ENCODE measurements around the gene TLK1. TPM values are rescaled to one million over a fixed set of nuclear protein-coding genes. Genes with fewer than 3 reads are reported as not detected.

Gene TLK1
- total and polyA plus RNA-seq, 9 of the 15 experiments (the other 6 are each of a cell fraction or from before 2014, with no cell fraction given): 20.2 to 101 (median 40.5) TPM

DNA sequence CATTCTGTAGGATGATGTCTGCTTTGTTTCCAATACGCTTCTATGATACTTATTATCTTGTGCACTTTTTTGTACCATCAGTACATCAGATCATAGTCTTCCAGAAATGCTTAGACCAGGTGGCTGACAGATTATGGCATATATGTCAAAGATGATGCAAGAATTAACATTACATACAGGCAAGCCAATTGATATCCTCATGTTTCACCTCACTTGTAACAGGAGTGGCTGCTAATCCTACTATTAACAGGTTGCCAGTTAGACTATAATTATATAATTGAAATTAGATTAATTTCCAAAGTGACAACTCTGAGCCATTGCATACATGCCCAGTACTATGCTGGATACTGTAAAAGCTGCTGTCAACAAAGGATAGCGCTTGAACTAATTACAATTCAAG is 77.2 kb downstream of the TLK1 start (continued):
- TF ChIP-seq MNT (conservative IDR thresholded peaks at IDR 0.05) (no peak), SAFB2 (IDR thresholded peaks at IDR 0.05; ENCODE audit: borderline replicate concordance, low read depth, low read length, severe bottlenecking) (no peak), POU5F1 (IDR thresholded peaks at IDR 0.05; ENCODE audit: borderline replicate concordance, low read depth, low read length, partially characterized antibody) (no peak), KDM1A (IDR thresholded peaks at IDR 0.05) (no peak), CHD1 (IDR thresholded peaks at IDR 0.05; ENCODE audit: low read length) (no peak), PRPF4 (IDR thresholded peaks at IDR 0.05; ENCODE audit: insufficient read depth, low read depth, low read length, poor library complexity, severe bottlenecking) (no peak), IRF9 (tag; IDR thresholded peaks at IDR 0.05) (0 out of 2 replicates have a peak, but pooled peaks have one; percentile 45), ZC3H11A (IDR thresholded peaks at IDR 0.05; ENCODE audit: low read depth, low read length) (no peak), BACH1 (tag; IDR thresholded peaks at IDR 0.05) (no peak), ZFX (CRISPR knock-in tag; IDR thresholded peaks at IDR 0.05) (no peak), PHTF2 (CRISPR knock-in tag; IDR thresholded peaks at IDR 0.05) (no peak), ATF7 (IDR thresholded peaks at IDR 0.05) (no peak), SMC3 (conservative IDR thresholded peaks at IDR 0.05; ENCODE audit: insufficient read depth, low read depth, low read length) (no peak)
- TF ChIP-seq, protein P1, sequence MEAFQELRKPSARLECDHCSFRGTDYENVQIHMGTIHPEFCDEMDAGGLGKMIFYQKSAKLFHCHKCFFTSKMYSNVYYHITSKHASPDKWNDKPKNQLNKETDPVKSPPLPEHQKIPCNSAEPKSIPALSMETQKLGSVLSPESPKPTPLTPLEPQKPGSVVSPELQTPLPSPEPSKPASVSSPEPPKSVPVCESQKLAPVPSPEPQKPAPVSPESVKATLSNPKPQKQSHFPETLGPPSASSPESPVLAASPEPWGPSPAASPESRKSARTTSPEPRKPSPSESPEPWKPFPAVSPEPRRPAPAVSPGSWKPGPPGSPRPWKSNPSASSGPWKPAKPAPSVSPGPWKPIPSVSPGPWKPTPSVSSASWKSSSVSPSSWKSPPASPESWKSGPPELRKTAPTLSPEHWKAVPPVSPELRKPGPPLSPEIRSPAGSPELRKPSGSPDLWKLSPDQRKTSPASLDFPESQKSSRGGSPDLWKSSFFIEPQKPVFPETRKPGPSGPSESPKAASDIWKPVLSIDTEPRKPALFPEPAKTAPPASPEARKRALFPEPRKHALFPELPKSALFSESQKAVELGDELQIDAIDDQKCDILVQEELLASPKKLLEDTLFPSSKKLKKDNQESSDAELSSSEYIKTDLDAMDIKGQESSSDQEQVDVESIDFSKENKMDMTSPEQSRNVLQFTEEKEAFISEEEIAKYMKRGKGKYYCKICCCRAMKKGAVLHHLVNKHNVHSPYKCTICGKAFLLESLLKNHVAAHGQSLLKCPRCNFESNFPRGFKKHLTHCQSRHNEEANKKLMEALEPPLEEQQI (IDR thresholded peaks at IDR 0.05): no peak
- TF ChIP-seq, protein P2, sequence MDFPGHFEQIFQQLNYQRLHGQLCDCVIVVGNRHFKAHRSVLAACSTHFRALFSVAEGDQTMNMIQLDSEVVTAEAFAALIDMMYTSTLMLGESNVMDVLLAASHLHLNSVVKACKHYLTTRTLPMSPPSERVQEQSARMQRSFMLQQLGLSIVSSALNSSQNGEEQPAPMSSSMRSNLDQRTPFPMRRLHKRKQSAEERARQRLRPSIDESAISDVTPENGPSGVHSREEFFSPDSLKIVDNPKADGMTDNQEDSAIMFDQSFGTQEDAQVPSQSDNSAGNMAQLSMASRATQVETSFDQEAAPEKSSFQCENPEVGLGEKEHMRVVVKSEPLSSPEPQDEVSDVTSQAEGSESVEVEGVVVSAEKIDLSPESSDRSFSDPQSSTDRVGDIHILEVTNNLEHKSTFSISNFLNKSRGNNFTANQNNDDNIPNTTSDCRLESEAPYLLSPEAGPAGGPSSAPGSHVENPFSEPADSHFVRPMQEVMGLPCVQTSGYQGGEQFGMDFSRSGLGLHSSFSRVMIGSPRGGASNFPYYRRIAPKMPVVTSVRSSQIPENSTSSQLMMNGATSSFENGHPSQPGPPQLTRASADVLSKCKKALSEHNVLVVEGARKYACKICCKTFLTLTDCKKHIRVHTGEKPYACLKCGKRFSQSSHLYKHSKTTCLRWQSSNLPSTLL (IDR thresholded peaks at IDR 0.05): no peak
- TF ChIP-seq, protein P3, sequence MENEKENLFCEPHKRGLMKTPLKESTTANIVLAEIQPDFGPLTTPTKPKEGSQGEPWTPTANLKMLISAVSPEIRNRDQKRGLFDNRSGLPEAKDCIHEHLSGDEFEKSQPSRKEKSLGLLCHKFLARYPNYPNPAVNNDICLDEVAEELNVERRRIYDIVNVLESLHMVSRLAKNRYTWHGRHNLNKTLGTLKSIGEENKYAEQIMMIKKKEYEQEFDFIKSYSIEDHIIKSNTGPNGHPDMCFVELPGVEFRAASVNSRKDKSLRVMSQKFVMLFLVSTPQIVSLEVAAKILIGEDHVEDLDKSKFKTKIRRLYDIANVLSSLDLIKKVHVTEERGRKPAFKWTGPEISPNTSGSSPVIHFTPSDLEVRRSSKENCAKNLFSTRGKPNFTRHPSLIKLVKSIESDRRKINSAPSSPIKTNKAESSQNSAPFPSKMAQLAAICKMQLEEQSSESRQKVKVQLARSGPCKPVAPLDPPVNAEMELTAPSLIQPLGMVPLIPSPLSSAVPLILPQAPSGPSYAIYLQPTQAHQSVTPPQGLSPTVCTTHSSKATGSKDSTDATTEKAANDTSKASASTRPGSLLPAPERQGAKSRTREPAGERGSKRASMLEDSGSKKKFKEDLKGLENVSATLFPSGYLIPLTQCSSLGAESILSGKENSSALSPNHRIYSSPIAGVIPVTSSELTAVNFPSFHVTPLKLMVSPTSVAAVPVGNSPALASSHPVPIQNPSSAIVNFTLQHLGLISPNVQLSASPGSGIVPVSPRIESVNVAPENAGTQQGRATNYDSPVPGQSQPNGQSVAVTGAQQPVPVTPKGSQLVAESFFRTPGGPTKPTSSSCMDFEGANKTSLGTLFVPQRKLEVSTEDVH (IDR thresholded peaks at IDR 0.05; ENCODE audit: low read depth, partially characterized antibody): no peak
- TF ChIP-seq, protein P4, sequence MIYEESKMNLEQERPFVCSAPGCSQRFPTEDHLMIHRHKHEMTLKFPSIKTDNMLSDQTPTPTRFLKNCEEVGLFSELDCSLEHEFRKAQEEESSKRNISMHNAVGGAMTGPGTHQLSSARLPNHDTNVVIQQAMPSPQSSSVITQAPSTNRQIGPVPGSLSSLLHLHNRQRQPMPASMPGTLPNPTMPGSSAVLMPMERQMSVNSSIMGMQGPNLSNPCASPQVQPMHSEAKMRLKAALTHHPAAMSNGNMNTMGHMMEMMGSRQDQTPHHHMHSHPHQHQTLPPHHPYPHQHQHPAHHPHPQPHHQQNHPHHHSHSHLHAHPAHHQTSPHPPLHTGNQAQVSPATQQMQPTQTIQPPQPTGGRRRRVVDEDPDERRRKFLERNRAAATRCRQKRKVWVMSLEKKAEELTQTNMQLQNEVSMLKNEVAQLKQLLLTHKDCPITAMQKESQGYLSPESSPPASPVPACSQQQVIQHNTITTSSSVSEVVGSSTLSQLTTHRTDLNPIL (CRISPR knock-in tag; IDR thresholded peaks at IDR 0.05): no peak

All from K562 (cell line).